Mesendoderm (in vitro differentiated cells): ENCODE results near the gene FILIP1.

Source experiments
- DNase-seq: peaks from one replicate; pipeline ENCODE4 v3.0.0; 2013
- H2AK5ac ChIP-seq: 2 replicates; pipeline ENCODE4 v1.6.1; 2013; ENCODE audit warnings: low read length, inconsistent platforms
- H2BK120ac ChIP-seq: 2 replicates; pipeline ENCODE4 v1.6.1; 2013; ENCODE audit warnings: low read depth, mild to moderate bottlenecking, low read length, moderate library complexity, mixed read lengths
- H2BK15ac ChIP-seq: replicated peaks from 2 replicates; pipeline ENCODE4 v1.6.1; 2013; ENCODE audit warnings: low read depth, mild to moderate bottlenecking, moderate library complexity
- H2BK5ac ChIP-seq: 2 replicates; pipeline ENCODE4 v1.6.1; 2013; ENCODE audit warnings: low read length, inconsistent platforms
- H3K18ac ChIP-seq: 2 replicates; pipeline ENCODE4 v1.6.1; 2013; ENCODE audit warnings: mild to moderate bottlenecking, low read length, mixed read lengths
- H3K23ac ChIP-seq: one replicate; pipeline ENCODE4 v1.6.1; 2013; ENCODE audit warnings: low read length
- H3K27ac ChIP-seq: 2 replicates; pipeline ENCODE4 v1.5.1; 2013; ENCODE audit warnings: low read depth, mild to moderate bottlenecking, inconsistent platforms, low read length, moderate library complexity
- H3K27me3 ChIP-seq: 2 replicates; pipeline ENCODE4 v1.6.1; 2013; ENCODE audit warnings: low read length, control low read depth, mild to moderate bottlenecking, inconsistent platforms; ENCODE audit not compliant: insufficient read depth, poor library complexity
- H3K36me3 ChIP-seq: 2 replicates; pipeline ENCODE4 v1.6.1; 2013; ENCODE audit warnings: low read length, inconsistent platforms; ENCODE audit not compliant: control insufficient read depth, insufficient read depth
- H3K4ac ChIP-seq: one replicate; pipeline ENCODE4 v1.6.1; 2013; ENCODE audit warnings: low read depth, mild to moderate bottlenecking, low read length, moderate library complexity
- H3K4me1 ChIP-seq: 2 replicates; pipeline ENCODE4 v1.6.1; 2013; ENCODE audit warnings: low read depth, low read length, inconsistent platforms; ENCODE audit not compliant: control insufficient read depth
- H3K4me2 ChIP-seq: 2 replicates; pipeline ENCODE4 v1.6.1; 2013; ENCODE audit warnings: low read length
- H3K4me3 ChIP-seq: 2 replicates; pipeline ENCODE4 v1.5.1; 2013; ENCODE audit warnings: mild to moderate bottlenecking, low read length
- H3K56ac ChIP-seq: one replicate; pipeline ENCODE4 v1.6.1; 2013; ENCODE audit warnings: low read length
- H3K79me1 ChIP-seq: 2 replicates; pipeline ENCODE4 v1.6.1; 2013; ENCODE audit warnings: low read length, inconsistent platforms
- H3K79me2 ChIP-seq: 2 replicates; pipeline ENCODE4 v1.6.1; 2013; ENCODE audit warnings: mild to moderate bottlenecking, low read length; ENCODE audit not compliant: control insufficient read depth, insufficient read depth
- H3K9ac ChIP-seq: 2 replicates; pipeline ENCODE4 v1.6.1; 2013; ENCODE audit warnings: low read length, inconsistent platforms
- H4K5ac ChIP-seq: one replicate; pipeline ENCODE4 v1.6.1; 2013; ENCODE audit warnings: low read length
- H4K8ac ChIP-seq: one replicate; pipeline ENCODE4 v1.6.1; 2013; ENCODE audit warnings: low read depth, mild to moderate bottlenecking, control low read depth, low read length, moderate library complexity
- WGBS: extraction: QIAGEN DNeasy Blood & Tissue Kit; methylation state at CpG from one replicate; pipeline ENCODE4 v1.1.7; 2013; ENCODE audit warnings: low lambda C conversion rate, missing lambda C conversion rate; ENCODE audit not compliant: insufficient coverage; ENCODE audit errors: extremely low coverage; 5-methylcytosine and 5-hydroxymethylcytosine counted together

FILIP1 gene

GRCh38 chr6:75478929-75479328 is 14.7 kb downstream of the FILIP1 start:
- no peak for DNase-seq
- Histone ChIP-seq H3K4me3 (no peak overlapping the region), H2AK5ac (no peak overlapping the region), H3K9ac (no peak overlapping the region), H3K27ac (no peak overlapping the region), H3K4me2 (no peak overlapping the region), H3K79me2 (no peaks in the 10 kb centered on the region), H3K27me3 (no peaks in the 10 kb centered on the region), H3K36me3 (no peaks in the 10 kb centered on the region), H4K5ac (no peak overlapping the region), H3K79me1 (no peaks in the 10 kb centered on the region), H3K4ac (no peak overlapping the region), H3K4me1 (no peaks in the 10 kb centered on the region), H4K8ac (no peak overlapping the region), H2BK5ac (no peak overlapping the region), H3K23ac (no peak overlapping the region), H2BK120ac (no peak overlapping the region), H2BK15ac (no peak overlapping the region), H3K18ac (no peak overlapping the region), H3K56ac (no peak overlapping the region)

- Histone ChIP-seq H3K4me1 (no peaks in the 10 kb centered on the region), H3K23ac (no peak overlapping the region), H3K18ac (no peak overlapping the region), H3K56ac (no peak overlapping the region), H3K4me3 (no peak overlapping the region), H3K9ac (no peak overlapping the region), H3K79me2 (no peaks in the 10 kb centered on the region), H4K8ac (no peak overlapping the region), H3K27me3 (no peaks in the 10 kb centered on the region), H4K5ac (no peak overlapping the region), H2BK15ac (no peak overlapping the region), H2AK5ac (no peak overlapping the region), H2BK120ac (no peak overlapping the region), H3K27ac (no peak overlapping the region), H3K4ac (no peak overlapping the region), H3K36me3 (no peaks in the 10 kb centered on the region), H2BK5ac (no peak overlapping the region), H3K79me1 (no peaks in the 10 kb centered on the region), H3K4me2 (no peak overlapping the region)
- no peak for DNase-seq
- 100% methylated on average over 1 of the region's 1 CpG for WGBS
Observed at GRCh38 chr6:75472885-75473284, 20.7 kb downstream of the FILIP1 start.

- Histone ChIP-seq H3K4me2 (no peak overlapping the region), H4K5ac (no peak overlapping the region), H3K4me3 (no peak overlapping the region), H3K79me2 (no peaks in the 10 kb centered on the region), H3K9ac (no peak overlapping the region), H4K8ac (no peak overlapping the region), H3K27ac (no peak overlapping the region), H2AK5ac (no peak overlapping the region), H3K36me3 (no peaks in the 10 kb centered on the region), H3K23ac (no peak overlapping the region), H2BK120ac (no peak overlapping the region), H3K79me1 (no peaks in the 10 kb centered on the region), H2BK15ac (no peak overlapping the region), H3K18ac (no peak overlapping the region), H2BK5ac (no peak overlapping the region), H3K56ac (no peak overlapping the region), H3K4me1 (no peaks in the 10 kb centered on the region), H3K27me3 (no peaks in the 10 kb centered on the region), H3K4ac (no peak overlapping the region)
- no CpG with 5 or more reads among the region's 3 CpGs for WGBS
- DNase-seq = peak; percentile 20
Observed at GRCh38 chr6:75467966-75468365, 25.6 kb downstream of the FILIP1 start.

GRCh38 chr6:75467284-75467683 is 26.3 kb downstream of the FILIP1 start:
- no peak overlapping the region for H3K56ac ChIP-seq
- no peak overlapping the region for H3K27ac ChIP-seq
- no peak overlapping the region for H3K18ac ChIP-seq
- H2BK120ac ChIP-seq = no peak overlapping the region
- H3K23ac ChIP-seq = no peak overlapping the region
- no peak overlapping the region for H4K8ac ChIP-seq
- DNase-seq = no peak
- no peak overlapping the region for H4K5ac ChIP-seq
- H3K36me3 ChIP-seq = no peaks in the 10 kb centered on the region
- H2BK5ac ChIP-seq = no peak overlapping the region
- H3K4me1 ChIP-seq = no peaks in the 10 kb centered on the region
- no peaks in the 10 kb centered on the region for H3K79me1 ChIP-seq
- H3K4me3 ChIP-seq = no peak overlapping the region
- H3K9ac ChIP-seq = no peak overlapping the region
- no peak overlapping the region for H3K4ac ChIP-seq
- no peak overlapping the region for H3K4me2 ChIP-seq
- no peak overlapping the region for H2AK5ac ChIP-seq
- no peaks in the 10 kb centered on the region for H3K79me2 ChIP-seq
- H2BK15ac ChIP-seq = no peak overlapping the region
- WGBS = no CpG with 5 or more reads among the region's 4 CpGs
- no peaks in the 10 kb centered on the region for H3K27me3 ChIP-seq

GRCh38 chr6:75466636-75467035 is 27.0 kb downstream of the FILIP1 start:
- Histone ChIP-seq H3K4me1 (no peaks in the 10 kb centered on the region), H3K4ac (no peak overlapping the region), H2BK120ac (no peak overlapping the region), H4K5ac (no peak overlapping the region), H3K18ac (no peak overlapping the region), H3K9ac (no peak overlapping the region), H3K36me3 (no peaks in the 10 kb centered on the region), H3K4me3 (no peak overlapping the region), H2AK5ac (no peak overlapping the region), H3K56ac (no peak overlapping the region), H3K79me2 (no peaks in the 10 kb centered on the region), H3K27ac (no peak overlapping the region), H2BK15ac (no peak overlapping the region), H2BK5ac (no peak overlapping the region), H3K23ac (no peak overlapping the region), H3K79me1 (no peaks in the 10 kb centered on the region), H3K27me3 (no peaks in the 10 kb centered on the region), H4K8ac (no peak overlapping the region), H3K4me2 (no peak overlapping the region)
- no peak for DNase-seq
- WGBS = no CpG with 5 or more reads among the region's 1 CpG

GRCh38 chr6:75463908-75464307 is 29.7 kb downstream of the FILIP1 start:
- Histone ChIP-seq H3K27me3 (no peaks in the 10 kb centered on the region), H3K4me1 (no peaks in the 10 kb centered on the region), H2BK5ac (no peak overlapping the region), H4K8ac (no peak overlapping the region), H3K4ac (no peak overlapping the region), H3K18ac (no peak overlapping the region), H3K9ac (no peak overlapping the region), H3K4me3 (no peak overlapping the region), H3K36me3 (no peaks in the 10 kb centered on the region), H3K79me2 (no peaks in the 10 kb centered on the region), H2AK5ac (no peak overlapping the region), H2BK15ac (no peak overlapping the region), H2BK120ac (no peak overlapping the region), H3K4me2 (no peak overlapping the region), H3K27ac (no peak overlapping the region), H3K23ac (no peak overlapping the region), H4K5ac (no peak overlapping the region), H3K79me1 (no peaks in the 10 kb centered on the region), H3K56ac (no peak overlapping the region)
- WGBS = no CpG with 5 or more reads among the region's 1 CpG
- no peak for DNase-seq
